ENCODE results near the gene RALGPS2.
"Not testable (repeated sequence)": the region's sequence is repeated elsewhere in the genome, so short reads cannot be mapped to it uniquely, and the experiment has no call there.

RALGPS2 gene

DNA sequence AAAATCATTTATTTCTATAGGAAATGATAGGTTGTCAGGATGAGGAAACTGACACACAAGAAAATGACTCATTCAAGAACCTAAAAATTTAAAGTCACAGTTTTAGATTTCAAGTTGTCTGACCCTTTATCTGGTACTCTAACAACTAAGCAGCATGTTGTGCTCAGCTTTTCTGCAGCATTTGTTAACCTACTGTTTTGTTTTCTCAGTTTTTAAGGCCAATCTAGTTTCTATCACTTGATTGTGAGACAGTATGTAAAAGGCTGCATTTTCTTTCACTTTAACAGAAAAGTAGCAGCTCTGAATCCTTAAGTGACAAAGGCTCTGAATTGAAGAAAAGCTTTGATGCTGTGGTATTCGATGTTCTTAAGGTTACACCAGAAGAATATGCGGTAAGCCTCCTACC, 59.1 kb downstream of the RALGPS2 start:
- peak in 1 of 2 experiments; percentile 20 for DNase-seq

DNA sequence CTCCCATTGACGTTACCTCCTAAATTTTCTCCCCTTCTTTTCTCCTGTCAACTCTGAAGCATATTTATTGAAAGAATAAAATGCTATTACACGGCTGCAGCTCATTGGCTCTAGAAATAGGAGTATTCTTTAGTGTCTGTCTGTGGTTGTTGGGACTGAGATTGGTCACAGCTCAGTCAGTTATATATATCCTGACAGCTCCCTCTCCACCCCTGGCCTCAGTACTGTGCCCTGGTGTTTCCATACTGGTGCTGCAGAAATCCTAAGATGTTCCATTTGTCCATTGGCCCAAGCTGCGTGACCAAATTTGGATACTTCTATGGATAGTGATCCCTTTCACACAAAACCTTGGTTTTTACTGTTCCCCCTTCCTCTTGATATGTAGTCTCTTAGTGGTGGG, 67.3 kb downstream of the RALGPS2 start:
- DNase-seq, result no peak

- DNase-seq, result no peak
These were observed 71.0 kb downstream of the RALGPS2 start for GRCh38 chr1:178796013-178796412.

GRCh38 chr1:178797590-178797989, 72.5 kb downstream of the RALGPS2 start:
- no peak for DNase-seq

GRCh38 chr1:178798232-178798861, 73.3 kb downstream of the RALGPS2 start:
- DNase-seq, result no peak

- DNase-seq, result no peak
These were observed 77.8 kb downstream of the RALGPS2 start for GRCh38 chr1:178802873-178803272.

DNA sequence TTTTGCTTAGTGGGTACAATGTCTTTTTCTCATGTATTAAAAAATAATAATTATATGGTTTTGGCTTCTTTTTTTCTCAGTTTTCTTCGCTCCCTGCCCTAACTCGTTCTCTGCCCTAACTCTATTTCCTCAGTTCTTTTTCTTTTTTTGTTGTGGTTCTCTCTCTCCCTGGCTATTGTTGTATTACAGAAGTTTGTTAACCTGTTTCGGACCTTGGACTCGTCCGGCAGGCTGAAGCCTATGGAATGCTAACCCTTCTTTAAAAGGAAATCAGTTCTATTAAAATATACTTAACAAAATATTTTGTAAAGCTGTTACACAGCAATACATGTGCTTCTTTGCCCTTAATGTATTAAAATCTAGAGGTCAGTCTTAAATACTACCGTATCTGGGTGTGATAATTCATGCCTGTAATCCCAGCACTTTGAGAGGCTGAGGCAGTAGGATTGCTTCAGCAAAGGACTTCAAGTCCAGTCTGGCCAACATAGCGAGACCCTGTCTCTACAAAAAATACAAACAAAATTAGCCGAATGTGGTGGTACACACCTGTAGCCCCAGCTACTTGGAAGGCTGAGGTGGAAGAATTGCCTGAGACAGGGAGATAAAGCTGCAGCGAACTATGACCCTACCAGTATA, 81.7 kb downstream of the RALGPS2 start:
- no peak for DNase-seq

DNA sequence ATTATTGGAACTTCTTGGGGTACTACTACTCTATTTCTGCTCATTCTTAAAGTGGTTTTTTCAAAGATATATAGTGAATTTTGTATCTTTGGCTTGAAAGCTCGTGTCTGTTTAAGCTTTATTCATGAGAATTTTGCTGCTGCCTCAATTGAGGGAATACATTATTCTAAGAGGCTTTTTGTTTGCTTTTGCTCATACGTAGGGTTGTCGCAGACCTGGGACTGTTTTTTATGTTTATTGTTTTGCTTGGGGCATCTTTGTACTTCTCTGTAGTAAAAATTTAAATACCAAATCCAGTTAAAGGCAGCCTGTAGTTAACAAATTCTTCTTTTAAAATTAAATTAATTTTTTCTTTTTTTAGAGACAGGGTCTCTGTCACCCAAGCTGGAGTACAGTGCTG, 83.5 kb downstream of the RALGPS2 start:
- peak; percentile 33 to 70 for DNase-seq

DNA sequence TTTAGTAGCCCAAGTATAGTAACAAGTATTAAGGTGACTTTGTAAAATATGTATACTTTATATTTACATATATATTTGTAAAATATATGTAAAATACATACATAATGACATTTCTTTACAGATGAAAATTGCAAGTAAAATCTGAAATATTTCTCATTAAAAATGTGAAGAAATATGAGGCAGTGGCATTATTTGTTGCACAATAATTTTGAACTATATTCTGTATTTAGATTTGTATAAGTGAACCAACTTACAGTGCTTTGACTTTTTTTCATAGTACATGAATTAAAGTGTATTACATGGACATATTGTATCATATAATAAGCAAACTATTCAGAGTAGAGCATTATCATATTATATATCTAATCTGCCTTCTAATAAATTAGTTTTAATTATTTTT, 85.5 kb downstream of the RALGPS2 start:
- DNase-seq, result no peak

GRCh38 chr1:178818416-178818815, 93.4 kb downstream of the RALGPS2 start:
- no peak for DNase-seq

DNA sequence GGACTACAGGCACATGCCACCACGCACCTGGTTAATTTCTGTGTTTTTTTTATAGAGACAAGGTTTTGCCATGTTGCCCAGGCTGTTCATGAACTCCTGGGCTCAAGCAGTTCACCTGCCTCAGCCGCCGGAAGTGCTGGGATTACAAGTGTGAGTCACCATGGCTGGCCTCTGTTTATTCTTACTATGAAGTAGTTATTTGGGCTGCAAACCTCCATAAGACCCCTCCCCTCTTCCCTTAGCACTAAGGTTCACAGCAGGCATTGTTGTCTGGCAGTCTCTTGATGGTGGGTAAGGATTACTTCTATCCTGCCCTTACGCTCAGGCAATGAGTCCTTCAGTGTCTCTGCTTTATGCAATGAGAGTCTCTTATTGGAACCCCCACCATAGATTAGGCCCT, 94.1 kb downstream of the RALGPS2 start:
- no peak for DNase-seq

DNA sequence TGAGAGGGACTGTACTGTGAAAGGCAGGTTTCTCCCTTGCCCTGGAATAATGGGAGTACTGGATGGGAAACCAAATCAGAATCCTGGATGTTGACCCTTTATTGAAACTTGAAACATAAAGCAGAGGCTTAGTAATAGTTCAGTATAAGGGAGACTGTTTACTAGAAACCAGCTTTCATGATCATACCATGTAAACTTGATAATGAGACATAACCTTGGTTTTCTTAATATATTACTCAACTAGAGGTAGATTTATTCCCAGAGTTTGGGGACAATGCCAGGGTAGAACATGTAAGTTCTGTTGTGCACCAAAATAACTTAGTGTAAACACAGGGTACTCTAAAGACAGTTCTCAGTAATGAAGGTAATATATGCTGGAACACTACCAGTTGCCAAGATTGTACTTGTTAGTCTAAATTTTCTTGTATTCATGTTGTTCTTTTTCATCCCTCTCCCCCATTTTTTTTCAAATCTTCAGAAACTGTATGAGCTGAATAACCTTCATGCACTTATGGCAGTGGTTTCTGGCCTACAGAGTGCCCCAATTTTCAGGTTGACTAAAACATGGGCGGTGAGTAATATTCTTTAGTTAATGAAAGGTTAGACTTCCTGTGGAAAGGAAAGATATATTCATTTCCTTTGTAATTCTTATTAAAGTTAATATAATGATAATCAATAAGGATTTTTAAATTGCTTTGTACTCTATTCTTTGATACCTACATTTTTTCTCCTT, 96.3 kb downstream of the RALGPS2 start:
- no peak for DNase-seq

GRCh38 chr1:178825167-178825566, 100.1 kb downstream of the RALGPS2 start:
- no peak for DNase-seq

- no peak for DNase-seq
These were observed 119.4 kb downstream of the RALGPS2 start for GRCh38 chr1:178844436-178844835.

DNA sequence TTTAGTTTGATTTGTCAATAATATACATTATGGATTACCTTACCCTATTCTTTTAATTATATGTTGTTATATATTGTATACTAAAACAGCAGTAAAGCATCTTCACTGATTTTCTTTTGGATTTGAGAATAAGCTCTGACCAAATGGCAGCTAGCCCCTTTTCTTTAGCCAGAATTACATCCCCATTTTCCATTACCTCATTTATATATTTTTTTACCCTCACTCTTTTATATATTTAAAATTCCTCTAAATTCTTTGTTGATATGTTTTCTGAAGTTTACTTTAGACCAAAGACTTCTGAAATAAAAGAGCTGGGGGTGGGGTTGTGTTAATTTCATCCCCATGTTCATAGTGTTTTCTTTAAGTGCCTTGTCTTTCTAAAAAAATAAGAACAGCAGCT, 121.3 kb downstream of the RALGPS2 start:
- DNase-seq, result no peak

- no peak for DNase-seq
These were observed 122.4 kb downstream of the RALGPS2 start for GRCh38 chr1:178847396-178847849.

GRCh38 chr1:178847919-178848318, 122.9 kb downstream of the RALGPS2 start:
- DNase-seq, result not testable (repeated sequence)

DNA sequence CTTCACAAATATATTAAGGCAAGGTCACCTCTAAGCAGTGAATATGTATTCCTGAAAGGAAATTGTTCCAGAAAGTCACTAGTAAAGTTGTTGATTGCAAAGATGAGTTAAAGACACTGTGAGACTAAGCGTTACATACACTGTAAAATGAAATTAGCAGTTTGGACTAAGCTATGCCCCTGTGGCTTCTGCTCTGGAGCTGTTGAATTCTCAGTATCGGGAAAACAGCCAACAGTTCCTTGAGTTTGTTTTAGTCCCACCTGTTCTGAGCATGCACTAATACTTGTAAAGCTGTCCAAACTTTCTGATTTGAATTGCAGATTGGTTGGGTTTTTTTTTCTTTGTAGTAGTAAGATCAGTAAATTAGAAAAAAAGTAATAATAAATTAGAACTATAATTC, 124.9 kb downstream of the RALGPS2 start:
- no peak for DNase-seq

- no peak for DNase-seq
These were observed 132.1 kb downstream of the RALGPS2 start for GRCh38 chr1:178857126-178857525.

- DNase-seq, result no peak
These were observed 137.4 kb downstream of the RALGPS2 start for GRCh38 chr1:178862416-178862815.

DNA sequence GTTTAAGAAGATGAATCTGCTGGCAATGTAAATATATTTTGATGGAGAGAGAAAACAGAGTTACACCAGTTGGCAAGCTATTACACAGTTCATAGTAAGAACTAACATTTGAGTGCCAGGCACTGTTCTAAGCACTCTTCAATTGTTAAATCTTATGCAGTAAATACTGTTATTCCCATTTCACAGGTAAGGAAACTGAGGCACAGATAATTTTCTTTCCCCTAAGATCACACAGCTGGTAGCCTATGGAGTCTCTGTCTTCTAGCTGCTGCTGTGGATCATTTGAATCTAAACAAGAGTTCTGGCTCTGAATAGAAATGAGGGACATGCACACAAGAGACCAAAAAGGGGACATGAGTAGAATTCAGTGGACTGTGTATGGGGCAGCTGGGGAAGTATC, 137.8 kb downstream of the RALGPS2 start:
- no peak for DNase-seq

- DNase-seq, result no peak
These were observed 139.3 kb downstream of the RALGPS2 start for GRCh38 chr1:178864326-178864725.

GRCh38 chr1:178867670-178868069, 142.6 kb downstream of the RALGPS2 start:
- DNase-seq, result no peak

GRCh38 chr1:178868706-178869105, 143.7 kb downstream of the RALGPS2 start:
- no peak for DNase-seq

Measured in NCI-H526 (cell line).